ENCODE data around the gene IL18. TPM values are rescaled to one million over a fixed set of nuclear protein-coding genes. Genes with fewer than 3 reads are reported as not detected.
"Not testable (repeated sequence)": the region's sequence is repeated elsewhere in the genome, so short reads cannot be mapped to it uniquely, and the experiment has no call there.

The IL18 gene
- total RNA-seq = 26.4 TPM

- peak in 2 of 3 donors; percentile 62 to 69 for DNase-seq (ENCODE audit: low read depth in 2 of 3, low spot score in 2 of 3)
These were observed at the start of gene IL18 for GRCh38 chr11:112163875-112164685. Gene IL18, minus strand, starts transcription at chr11:112164094. Its CDS starts 9,041 bp downstream, at chr11:112155053.

DNA sequence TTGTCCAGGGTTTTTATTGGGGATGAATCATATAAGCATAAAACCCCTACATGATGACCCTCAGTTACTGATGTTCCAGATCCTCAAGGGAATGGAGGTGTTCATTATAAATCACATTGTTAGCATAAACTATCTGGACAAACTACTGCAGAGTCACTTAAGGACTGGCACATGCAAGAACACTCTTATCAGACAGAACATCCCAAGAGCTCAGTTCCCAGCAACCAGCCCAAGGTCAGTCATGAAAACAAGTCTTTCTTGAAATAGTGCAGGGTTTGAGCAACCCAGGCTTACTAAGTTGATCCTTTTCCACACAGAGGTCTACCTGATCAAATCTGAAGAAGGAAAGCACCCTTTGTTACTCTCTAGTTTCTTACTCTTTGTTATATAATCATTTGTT lies 48.8 kb upstream of the IL18 start:
- no peak for DNase-seq (ENCODE audit: low read depth in 2 of 3, low spot score in 2 of 3)

DNA sequence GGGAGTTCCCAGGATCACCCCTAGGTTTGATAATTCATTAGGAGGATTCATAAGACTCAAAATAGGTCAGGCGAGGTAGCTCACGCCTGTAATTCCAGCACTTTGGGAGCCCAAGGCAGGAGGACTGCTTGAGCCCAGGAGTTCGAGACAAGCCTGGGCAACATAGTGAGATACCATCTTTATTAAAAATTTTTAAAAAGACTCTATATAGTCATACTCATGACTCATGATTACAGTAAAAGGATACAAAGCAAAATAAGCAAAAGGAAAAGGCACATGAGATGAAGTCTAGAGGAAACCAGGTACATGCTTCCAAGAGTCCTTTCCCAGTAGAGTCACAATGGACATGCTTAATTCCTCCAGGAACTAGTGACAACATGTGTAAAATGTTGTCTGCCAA lies 48.4 kb upstream of the IL18 start:
- no peak for DNase-seq (ENCODE audit: low read depth in 2 of 3, low spot score in 2 of 3)

DNA sequence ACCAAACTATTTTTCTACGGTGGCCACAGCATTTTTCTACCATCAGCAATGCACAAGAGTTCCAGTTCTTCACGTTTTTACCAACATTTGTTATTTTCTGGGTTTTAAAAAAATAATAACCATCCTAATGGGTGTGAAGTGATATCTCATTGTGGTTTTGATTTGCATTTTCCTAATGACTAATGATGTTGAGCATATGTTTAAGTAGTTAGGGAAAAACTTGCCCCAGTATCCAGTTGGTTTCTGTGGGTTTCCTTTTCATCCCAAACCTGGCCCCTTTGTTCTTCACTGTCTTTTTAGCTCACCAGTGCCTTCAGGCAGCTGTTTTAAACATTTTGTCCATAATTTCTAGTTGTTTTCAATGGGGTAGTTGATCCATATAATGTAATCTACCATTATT lies 47.6 kb upstream of the IL18 start:
- DNase-seq (ENCODE audit: low read depth in 2 of 3, low spot score in 2 of 3) = no peak

- DNase-seq (ENCODE audit: low read depth in 2 of 3, low spot score in 2 of 3) = no peak
These were observed 47.0 kb upstream of the IL18 start for GRCh38 chr11:112210890-112211289.

DNA sequence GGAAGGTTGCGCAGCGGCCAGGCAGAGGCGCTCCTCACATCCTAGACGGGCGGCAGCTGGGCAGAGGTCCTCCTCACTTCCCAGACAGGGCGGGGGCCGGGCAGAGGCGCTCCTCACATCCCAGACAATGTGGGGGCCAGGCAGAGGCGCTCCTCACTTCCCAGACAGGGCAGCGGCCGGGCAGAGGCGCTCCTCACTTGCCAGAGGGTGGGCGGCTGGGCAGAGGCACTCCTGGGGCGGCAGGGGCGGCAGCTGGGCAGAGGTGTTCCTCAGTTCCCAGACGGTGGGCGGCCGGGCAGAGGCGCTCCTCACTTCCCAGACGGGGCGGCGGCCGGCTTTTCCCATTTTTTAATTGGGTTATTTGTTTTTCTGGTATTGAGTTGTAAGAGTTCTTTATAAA lies 42.2 kb upstream of the IL18 start:
- DNase-seq (ENCODE audit: low read depth in 2 of 3, low spot score in 2 of 3) = no peak

- DNase-seq (ENCODE audit: low read depth in 2 of 3, low spot score in 2 of 3) = peak in 1 of 3 donors; percentile 29
These were observed 36.4 kb upstream of the IL18 start for GRCh38 chr11:112200252-112200651.

DNA sequence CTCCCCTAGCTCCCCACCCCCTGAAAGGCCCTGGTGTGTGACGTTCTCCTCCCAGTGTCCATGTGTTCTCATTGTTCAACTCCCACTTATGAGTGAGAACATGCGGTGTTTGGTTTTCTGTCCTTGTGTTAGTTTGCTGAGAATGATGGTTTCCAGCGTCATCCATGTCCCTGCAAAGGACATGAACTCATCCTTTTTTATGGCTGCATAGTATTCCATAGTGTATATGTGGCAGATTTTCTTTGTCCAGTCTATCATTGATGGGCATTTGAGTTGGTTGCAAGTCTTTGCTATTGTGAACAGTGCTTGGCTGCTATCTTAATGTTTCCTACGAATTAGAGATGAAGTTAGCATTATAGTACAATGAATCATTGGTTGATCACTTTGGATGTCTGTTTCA lies 35.2 kb upstream of the IL18 start:
- DNase-seq (ENCODE audit: low read depth in 2 of 3, low spot score in 2 of 3) = not testable (repeated sequence)

DNA sequence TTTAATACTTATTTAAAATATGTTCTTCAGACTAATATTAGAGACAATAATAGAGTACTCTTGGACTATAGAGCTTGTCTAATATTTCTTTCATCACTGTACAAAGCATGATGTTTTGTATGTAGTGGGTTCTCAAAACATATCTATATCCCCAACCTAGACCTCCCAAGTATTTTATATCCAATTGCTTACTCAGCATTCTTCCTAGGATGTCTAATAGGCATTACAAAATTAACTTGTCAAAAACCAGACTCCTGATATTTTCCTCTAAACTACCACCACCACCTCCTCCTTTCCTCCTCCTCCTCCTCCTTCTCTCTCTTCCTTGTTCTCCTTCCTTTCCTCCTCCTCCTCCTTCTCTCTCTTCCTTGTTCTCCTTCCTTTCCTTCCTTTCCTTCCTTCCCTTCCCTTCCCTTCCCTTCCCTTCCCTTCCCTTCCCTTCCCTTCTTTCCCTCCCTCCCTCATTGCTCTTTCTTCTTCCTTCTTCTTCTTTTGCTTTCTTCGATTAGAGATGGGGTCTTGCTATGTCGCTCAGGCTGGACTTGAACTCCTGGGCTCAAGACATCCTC lies 32.7 kb upstream of the IL18 start:
- DNase-seq (ENCODE audit: low read depth in 2 of 3, low spot score in 2 of 3) = no peak

- DNase-seq (ENCODE audit: low read depth in 2 of 3, low spot score in 2 of 3) = no peak
These were observed 32.1 kb upstream of the IL18 start for GRCh38 chr11:112195951-112196351.

GRCh38 chr11:112195113-112195512 lies 31.2 kb upstream of the IL18 start:
- DNase-seq (ENCODE audit: low read depth in 2 of 3, low spot score in 2 of 3) = not testable (repeated sequence)

DNA sequence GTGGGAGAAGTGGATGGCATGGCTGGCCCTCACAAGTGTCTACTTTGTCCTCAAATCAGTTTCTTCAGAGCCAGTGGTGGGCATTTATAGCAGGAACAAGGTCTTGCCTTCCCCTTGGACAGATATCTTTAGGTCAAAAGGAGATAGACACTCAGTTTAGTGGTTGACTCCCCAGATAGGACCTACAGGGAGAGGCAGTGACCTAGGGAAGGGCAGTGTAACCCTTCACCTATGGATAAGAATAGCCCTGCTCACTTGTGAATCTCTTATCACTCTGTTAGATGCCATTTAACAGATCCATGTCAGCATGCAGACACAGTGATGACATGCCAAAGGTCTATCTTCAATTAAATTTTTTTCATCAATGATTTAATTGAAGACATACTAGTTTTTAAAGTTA lies 22.4 kb upstream of the IL18 start:
- DNase-seq (ENCODE audit: low read depth in 2 of 3, low spot score in 2 of 3) = no peak

DNA sequence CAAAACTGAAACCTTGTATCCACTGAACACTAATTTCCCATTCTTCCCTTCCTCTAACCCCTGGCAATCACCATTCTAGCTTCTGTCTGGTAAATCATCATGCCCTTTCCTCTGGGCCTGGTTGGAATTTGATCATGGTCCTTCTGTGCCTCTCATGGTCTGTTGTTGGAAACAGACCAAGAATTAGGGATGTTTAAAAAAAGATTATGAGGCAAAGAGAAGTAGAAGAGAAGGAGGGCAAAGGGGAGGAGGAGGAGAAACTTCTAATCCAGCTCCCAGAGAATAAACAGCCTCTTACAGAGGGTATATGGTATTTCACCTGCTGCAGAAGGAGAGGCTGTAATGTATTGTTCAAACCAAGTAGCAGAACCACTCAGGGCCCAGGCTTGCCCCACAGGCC lies 22.0 kb upstream of the IL18 start:
- DNase-seq (ENCODE audit: low read depth in 2 of 3, low spot score in 2 of 3) = no peak

GRCh38 chr11:112182867-112183266 lies 19.0 kb upstream of the IL18 start:
- DNase-seq (ENCODE audit: low read depth in 2 of 3, low spot score in 2 of 3) = no peak

GRCh38 chr11:112179601-112180000 lies 15.7 kb upstream of the IL18 start:
- peak in 1 of 3 donors; percentile 57 for DNase-seq (ENCODE audit: low read depth in 2 of 3, low spot score in 2 of 3)

GRCh38 chr11:112178936-112179335 lies 15.0 kb upstream of the IL18 start:
- peak in 1 of 3 donors; percentile 37 for DNase-seq (ENCODE audit: low read depth in 2 of 3, low spot score in 2 of 3)

DNA sequence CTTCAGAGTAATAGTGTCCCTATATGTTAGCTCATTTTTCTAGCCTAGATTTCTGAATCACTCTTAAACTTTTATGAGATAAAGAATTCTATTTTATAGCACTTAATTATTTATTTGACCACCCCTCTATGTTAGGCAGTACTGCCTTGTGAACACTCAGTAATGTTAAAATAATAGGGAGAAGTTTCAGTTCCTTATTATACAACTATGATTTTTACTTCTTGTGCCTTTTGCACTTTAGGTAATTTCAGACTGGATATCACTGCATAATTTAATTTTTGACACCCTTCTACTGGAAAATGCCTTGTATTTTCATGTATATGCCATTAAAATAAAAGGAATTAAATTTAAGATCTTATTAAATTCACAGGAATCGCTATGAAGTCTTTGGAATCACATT lies 14.5 kb upstream of the IL18 start:
- DNase-seq (ENCODE audit: low read depth in 2 of 3, low spot score in 2 of 3) = no peak

GRCh38 chr11:112177589-112177988 lies 13.7 kb upstream of the IL18 start:
- peak in 1 of 3 donors; percentile 72 for DNase-seq (ENCODE audit: low read depth in 2 of 3, low spot score in 2 of 3)

DNA sequence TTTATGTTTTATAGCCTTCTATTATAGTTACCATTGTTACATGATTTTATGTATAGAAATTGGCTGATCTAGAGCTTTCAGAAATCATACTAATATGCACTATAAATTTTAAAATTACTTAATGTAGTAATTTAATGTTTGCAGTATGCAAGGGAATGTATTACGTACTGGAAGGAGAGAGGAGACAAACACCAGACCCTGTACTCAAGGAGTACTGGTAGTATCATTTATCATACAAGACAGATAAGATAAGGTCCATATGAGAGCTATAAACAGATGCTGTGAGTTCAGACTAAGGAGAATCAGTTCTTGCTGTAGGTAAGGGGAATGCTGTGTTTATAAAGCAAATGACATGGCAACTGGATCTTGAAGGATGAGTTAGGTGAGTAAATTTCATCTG lies 12.2 kb upstream of the IL18 start:
- no peak for DNase-seq (ENCODE audit: low read depth in 2 of 3, low spot score in 2 of 3)

GRCh38 chr11:112175599-112175952 lies 11.7 kb upstream of the IL18 start:
- no peak for DNase-seq (ENCODE audit: low read depth in 2 of 3, low spot score in 2 of 3)

GRCh38 chr11:112174789-112175598 lies 11.1 kb upstream of the IL18 start, which contains the start of gene BCO2:
Gene BCO2, plus strand, starts transcription at chr11:112175512. Its CDS starts 90 bp downstream, at chr11:112175602.
- DNase-seq (ENCODE audit: low read depth in 2 of 3, low spot score in 2 of 3) = peak in 2 of 3 donors; percentile 72 to 82
